ENCODE measurements around the gene PLCH1.
"Not testable (repeated sequence)": the region's sequence is repeated elsewhere in the genome, so short reads cannot be mapped to it uniquely, and the experiment has no call there.

PLCH1 gene

GRCh38 chr3:155411500-155412223, 333.2 kb downstream of the PLCH1 start:
- peak; percentile 5 for DNase-seq

GRCh38 chr3:155409336-155409735, 335.5 kb downstream of the PLCH1 start:
- no peak for DNase-seq

- no peak for DNase-seq
These were observed 336.9 kb downstream of the PLCH1 start for GRCh38 chr3:155407971-155408370.

- no peak for DNase-seq
These were observed 337.5 kb downstream of the PLCH1 start for GRCh38 chr3:155407331-155407730.

GRCh38 chr3:155404486-155404885, 340.4 kb downstream of the PLCH1 start:
- no peak for DNase-seq

GRCh38 chr3:155402656-155403055, 342.2 kb downstream of the PLCH1 start:
- no peak for DNase-seq

- DNase-seq, result no peak
These were observed 346.8 kb downstream of the PLCH1 start for GRCh38 chr3:155398046-155398445.

GRCh38 chr3:155394896-155395295, 350.0 kb downstream of the PLCH1 start:
- not testable (repeated sequence) for DNase-seq

GRCh38 chr3:155394240-155394639, 350.6 kb downstream of the PLCH1 start:
- DNase-seq, result no peak

- DNase-seq, result no peak
These were observed 351.6 kb downstream of the PLCH1 start for GRCh38 chr3:155393316-155393715.

- DNase-seq, result no peak
These were observed 352.7 kb downstream of the PLCH1 start for GRCh38 chr3:155392138-155392537.

GRCh38 chr3:155391551-155391958, 353.3 kb downstream of the PLCH1 start:
- DNase-seq, result no peak

- no peak for DNase-seq
These were observed 353.8 kb downstream of the PLCH1 start for GRCh38 chr3:155391104-155391503.

- no peak for DNase-seq
These were observed 354.5 kb downstream of the PLCH1 start for GRCh38 chr3:155390351-155390750.

GRCh38 chr3:155388417-155388816, 356.5 kb downstream of the PLCH1 start:
- no peak for DNase-seq

- DNase-seq, result no peak
These were observed 357.3 kb downstream of the PLCH1 start for GRCh38 chr3:155387571-155387970.

- no peak for DNase-seq
These were observed 358.0 kb downstream of the PLCH1 start for GRCh38 chr3:155386919-155387318.

- no peak for DNase-seq
These were observed 358.8 kb downstream of the PLCH1 start for GRCh38 chr3:155385896-155386625.

GRCh38 chr3:155382396-155383042, 362.4 kb downstream of the PLCH1 start:
- DNase-seq, result peak; percentile 19

- no peak for DNase-seq
These were observed 367.0 kb downstream of the PLCH1 start for GRCh38 chr3:155377847-155378246.

GRCh38 chr3:155377071-155377470, 367.8 kb downstream of the PLCH1 start:
- DNase-seq, result no peak

- DNase-seq, result no peak
These were observed 372.6 kb downstream of the PLCH1 start for GRCh38 chr3:155372281-155372680.

- no peak for DNase-seq
These were observed 373.9 kb downstream of the PLCH1 start for GRCh38 chr3:155370764-155371503.
